Endothelial cell of umbilical vein (primary cell): Measurements from ENCODE around the gene WDR82. TPM values are rescaled to one million over a fixed set of nuclear protein-coding genes. Genes with fewer than 3 reads are reported as not detected.

Experiments used
- BruUV-seq: library from RNA; stranded (reverse); fragments of 400-500 nt; replicated peaks from 2 replicates; lab custom pipeline; 2021; lab: Mats Ljungman, UMichigan
- CTCF ChIA-PET: fragments of 300-600, 350-600 bp; sonication (Branson Sonifier 250); formaldehyde crosslinking; loops from one replicate; lab custom pipeline; 2021; ENCODE audit warnings: antibody characterized with exemption, inconsistent platforms; lab: Charles Lee
- POLR2A ChIA-PET: fragments of 300-600, 350-600 bp; sonication (Branson Sonifier 250); formaldehyde crosslinking; loops from one replicate; lab custom pipeline; 2021; ENCODE audit warnings: antibody characterized with exemption, inconsistent platforms; lab: Charles Lee
- DNase-seq: peaks from one replicate; pipeline ENCODE4 v3.0.0-alpha.2; 2011; ENCODE audit warnings: low read depth, low spot score
- FAIRE-seq: peaks from 2 replicates; lab custom pipeline; 2011; peaks lifted over from hg19 to GRCh38; lab: Jason Lieb, UNC
- H2AFZ ChIP-seq: 2 replicates; pipeline ENCODE4 v1.6.0; 2012; ENCODE audit warnings: low read depth, low read length, control low read depth, inconsistent platforms
- H3K27ac ChIP-seq: 2 replicates; pipeline ENCODE4 v1.5.1; 2011; ENCODE audit warnings: low read depth, mild to moderate bottlenecking, control low read depth, low read length, moderate library complexity; ENCODE audit not compliant: insufficient read depth
- H3K27me3 ChIP-seq, 2 experiments: 2 replicates each; pipeline versions ENCODE4 v1.6.0 to v1.6.1; 2011; ENCODE audit warnings: low read length in 2 of 2, mixed read lengths in 1 of 2; ENCODE audit not compliant: control insufficient read depth in 2 of 2, insufficient read depth in 2 of 2
- H3K36me3 ChIP-seq, 2 experiments: 2 replicates in 1 of 2; 3 replicates in 1 of 2; pipeline ENCODE4 v1.5.1; 2011; ENCODE audit warnings: low read length in 2 of 2, mild to moderate bottlenecking in 1 of 2, moderate library complexity in 1 of 2; ENCODE audit not compliant: control insufficient read depth in 2 of 2, insufficient read depth in 2 of 2; ENCODE audit errors: extremely low read depth in 1 of 2
- H3K4me1 ChIP-seq: 3 replicates; pipeline ENCODE4 v1.5.1; 2011; ENCODE audit warnings: mild to moderate bottlenecking, low read length; ENCODE audit not compliant: control insufficient read depth, insufficient read depth; ENCODE audit errors: extremely low read depth
- H3K4me2 ChIP-seq: 2 replicates; pipeline ENCODE4 v1.6.1; 2011; ENCODE audit warnings: low read length, control low read depth, mixed read lengths; ENCODE audit not compliant: insufficient read depth
- H3K4me3 ChIP-seq, 3 experiments: fragments of 200-600 bp in 1 of 3; sonication (generic), shearing (Covaris generic) in 1 of 3; replicated peaks in 1 of 3; 2 replicates each; pipeline ENCODE4 v1.5.1; 2011 to 2016; ENCODE audit warnings: control low read depth in 3 of 3, low read length in 3 of 3, mild to moderate bottlenecking in 2 of 3, inconsistent platforms in 1 of 3, low read depth in 1 of 3, moderate library complexity in 1 of 3; ENCODE audit not compliant: insufficient read depth in 1 of 3
- H3K79me2 ChIP-seq: 2 replicates; pipeline ENCODE4 v1.6.0; 2012; ENCODE audit warnings: low read length, inconsistent platforms; ENCODE audit not compliant: control insufficient read depth, insufficient read depth
- H3K9ac ChIP-seq: replicated peaks from 2 replicates; pipeline ENCODE3; 2011; ENCODE audit warnings: low read length, control low read depth; ENCODE audit not compliant: insufficient read depth; ENCODE audit errors: extremely low read depth
- H3K9me1 ChIP-seq: replicated peaks from 3 replicates; pipeline ENCODE4 v1.6.0; 2011; ENCODE audit warnings: mild to moderate bottlenecking, low read length; ENCODE audit not compliant: control insufficient read depth, insufficient read depth; ENCODE audit errors: extremely low read depth
- H3K9me3 ChIP-seq: replicated peaks from 2 replicates; pipeline ENCODE4 v1.5.1; 2012; ENCODE audit warnings: low read length, inconsistent platforms; ENCODE audit not compliant: control insufficient read depth, insufficient read depth
- H4K20me1 ChIP-seq: replicated peaks from 2 replicates; pipeline ENCODE3; 2011; ENCODE audit warnings: mild to moderate bottlenecking, low read length; ENCODE audit not compliant: control insufficient read depth, insufficient read depth; ENCODE audit errors: extremely low read depth
- EZH2 ChIP-seq: IDR thresholded peaks from 2 replicates; pipeline ENCODE4 v1.6.1; 2012; ENCODE audit warnings: borderline replicate concordance, low read depth, mild to moderate bottlenecking, moderate library complexity, low read length, inconsistent platforms; ENCODE audit not compliant: severe bottlenecking
- FOS ChIP-seq: IDR thresholded peaks from 2 replicates; pipeline ENCODE4 v1.6.1; 2011; ENCODE audit warnings: mild to moderate bottlenecking, low read length, moderate library complexity, borderline replicate concordance; ENCODE audit not compliant: insufficient read depth
- GATA2 ChIP-seq: IDR thresholded peaks from 2 replicates; pipeline ENCODE4 v1.7.0; 2011; ENCODE audit warnings: low read depth, mild to moderate bottlenecking, moderate library complexity, mixed read lengths, low read length; ENCODE audit not compliant: insufficient read length, insufficient read depth
- JUN ChIP-seq: IDR thresholded peaks from 2 replicates; pipeline ENCODE4 v1.6.1; 2011; ENCODE audit warnings: borderline replicate concordance, low read depth; ENCODE audit not compliant: insufficient read length, insufficient read depth
- MYC ChIP-seq: IDR thresholded peaks from one replicate; pipeline ENCODE4 v1.6.1; 2011; ENCODE audit warnings: mild to moderate bottlenecking, low read depth, low read length
- POLR2A ChIP-seq: IDR thresholded peaks from 2 replicates; pipeline ENCODE4 v1.6.1; 2012; ENCODE audit warnings: low read depth, mild to moderate bottlenecking, control low read depth, low read length
- POLR2AphosphoS5 ChIP-seq: IDR thresholded peaks from 2 replicates; pipeline ENCODE4 v1.6.1; 2012; ENCODE audit warnings: low read depth, mild to moderate bottlenecking, control low read depth, low read length, moderate library complexity; ENCODE audit not compliant: insufficient read depth
- dilution Hi-C: fragments of 300-500 bp; cut with MboI; formaldehyde crosslinking; loops from one replicate; pipeline ENCODE4 v1.15.0; 2019; ENCODE audit warnings: low sequenced_read_pairs; ENCODE audit not compliant: extremely low pct_ligation_motif_present
- intact Hi-C: fragments of 100-400 bp; cut with micrococcal nuclease; formaldehyde crosslinking; loops from one replicate; pipeline ENCODE4 v1.10.0; 2022
- polyA plus RNA-seq, 4 experiments: library from polyadenylated mRNA; depleted of rRNA in 3 of 4; stranded (reverse) in 3 of 4; unstranded in 1 of 4; fragments of >200 nt; gene quantifications; 2 replicates each; pipeline versions ENCODE4 v1.2.1 to v1.2.3, GENCODE V29; 2011 to 2012; ENCODE audit warnings: missing spikeins in 1 of 4
- total RNA-seq: library from RNA; stranded (reverse); gene quantifications from 2 replicates; pipeline ENCODE4 v1.2.3, GENCODE V29; 2021
- TF ChIP-seq, protein P1 (sequence below), 2 donors: IDR thresholded peaks; 1 replicate in 1 of 2; 2 replicates in 1 of 2; pipeline ENCODE4 v1.5.1; 2011; ENCODE audit warnings: low read length in 2 of 2, mild to moderate bottlenecking in 2 of 2, moderate library complexity in 2 of 2, control low read depth in 1 of 2, inconsistent platforms in 1 of 2, low read depth in 1 of 2; ENCODE audit not compliant: insufficient read depth in 1 of 2; ENCODE audit errors: extremely low read depth in 1 of 2
- TF ChIP-seq, protein P2 (sequence below): IDR thresholded peaks from 2 replicates; pipeline ENCODE4 v1.6.1; 2011; ENCODE audit not compliant: insufficient read depth, insufficient read length

Gene WDR82
- total and polyA plus RNA-seq, 2 donors (not counting 3 experiments of a cell fraction or from before 2014, with no cell fraction given), result 39.9 to 71.3 TPM

DNA sequence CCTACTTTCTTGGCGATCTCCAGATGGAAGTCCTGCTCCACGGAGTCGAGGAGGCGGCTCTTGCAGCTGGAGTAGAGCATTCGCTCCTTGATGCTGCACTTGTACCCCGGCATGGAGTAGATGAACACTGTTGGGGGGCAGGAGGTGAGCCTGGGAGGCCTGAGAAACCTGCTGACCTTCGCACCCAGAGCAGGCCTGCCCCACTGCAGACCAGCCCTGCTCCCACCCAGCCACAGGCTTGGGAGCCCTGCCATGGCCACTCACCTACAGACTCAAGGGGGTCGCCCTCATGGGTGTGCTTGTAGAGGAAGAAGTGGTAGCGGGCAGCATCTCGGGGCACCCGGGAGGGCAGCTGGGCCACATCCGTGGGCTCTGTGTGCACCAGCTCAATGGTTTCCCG, 48.8 kb downstream of the WDR82 start:
- Histone ChIP-seq H2AFZ (no peak overlapping the region), H3K9me3 (no peaks in the 10 kb centered on the region), H3K27me3 (no peaks in the 10 kb centered on the region), H3K79me2 (peaks cover 5% of the 10 kb centered on the region), H3K4me1 (no peaks in the 10 kb centered on the region), H3K4me2 (no peak overlapping the region), H3K9ac (no peak overlapping the region), H3K9me1 (no peaks in the 10 kb centered on the region), H3K27ac (no peak overlapping the region), H4K20me1 (no peaks in the 10 kb centered on the region), H3K4me3 (no peak overlapping the region), H3K36me3 (peaks cover 14 to 27% of the 10 kb centered on the region in 2 experiments)
- FAIRE-seq (no peak), DNase-seq (no peak)
- CTCF ChIA-PET, result interaction anchor here (0.8 to 3.6 kb wide), 4 partner anchors 9 to 109 kb away, joined by 4 to 91 read pairs (median 30); partner anchors contain the start of gene TWF2
- POLR2A ChIA-PET, result no interaction called here
- dilution Hi-C loops, result no loop called here
- no TSS peak for BruUV-seq
- TF ChIP-seq MYC, result no peak
- TF ChIP-seq FOS, result no peak
- no peak for TF ChIP-seq EZH2
- TF ChIP-seq, protein P1, sequence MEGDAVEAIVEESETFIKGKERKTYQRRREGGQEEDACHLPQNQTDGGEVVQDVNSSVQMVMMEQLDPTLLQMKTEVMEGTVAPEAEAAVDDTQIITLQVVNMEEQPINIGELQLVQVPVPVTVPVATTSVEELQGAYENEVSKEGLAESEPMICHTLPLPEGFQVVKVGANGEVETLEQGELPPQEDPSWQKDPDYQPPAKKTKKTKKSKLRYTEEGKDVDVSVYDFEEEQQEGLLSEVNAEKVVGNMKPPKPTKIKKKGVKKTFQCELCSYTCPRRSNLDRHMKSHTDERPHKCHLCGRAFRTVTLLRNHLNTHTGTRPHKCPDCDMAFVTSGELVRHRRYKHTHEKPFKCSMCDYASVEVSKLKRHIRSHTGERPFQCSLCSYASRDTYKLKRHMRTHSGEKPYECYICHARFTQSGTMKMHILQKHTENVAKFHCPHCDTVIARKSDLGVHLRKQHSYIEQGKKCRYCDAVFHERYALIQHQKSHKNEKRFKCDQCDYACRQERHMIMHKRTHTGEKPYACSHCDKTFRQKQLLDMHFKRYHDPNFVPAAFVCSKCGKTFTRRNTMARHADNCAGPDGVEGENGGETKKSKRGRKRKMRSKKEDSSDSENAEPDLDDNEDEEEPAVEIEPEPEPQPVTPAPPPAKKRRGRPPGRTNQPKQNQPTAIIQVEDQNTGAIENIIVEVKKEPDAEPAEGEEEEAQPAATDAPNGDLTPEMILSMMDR (IDR thresholded peaks at IDR 0.05; ENCODE audit: extremely low read depth in 1 of 2, insufficient read depth in 1 of 2, low read depth in 1 of 2, low read length in 2 of 2), result no peak
- TF ChIP-seq JUN, result no peak
- no peak for TF ChIP-seq POLR2A
- no peak for TF ChIP-seq GATA2
- no peak for TF ChIP-seq POLR2AphosphoS5
- TF ChIP-seq, protein P2, sequence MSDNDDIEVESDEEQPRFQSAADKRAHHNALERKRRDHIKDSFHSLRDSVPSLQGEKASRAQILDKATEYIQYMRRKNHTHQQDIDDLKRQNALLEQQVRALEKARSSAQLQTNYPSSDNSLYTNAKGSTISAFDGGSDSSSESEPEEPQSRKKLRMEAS, result no peak
- intact Hi-C loops, result no loop called here
